Kidney (tissue), 14 donors: ENCODE data around the gene CHTF8. TPM values are rescaled to one million over a fixed set of nuclear protein-coding genes. Genes with fewer than 3 reads are reported as not detected.

ENCODE experiments used
- DNase-seq, 5 donors: peaks; one replicate each; pipeline ENCODE4 v3.0.0-alpha.2; 2013 to 2020
- FAIRE-seq: peaks from 2 replicates; lab custom pipeline; 2012; peaks lifted over from hg19 to GRCh38; lab: Jason Lieb, UNC
- H3K27ac ChIP-seq, 2 donors: one replicate each; pipeline ENCODE4 v1.7.0; 2013; ENCODE audit warnings: low read depth in 2 of 2, low read length in 2 of 2, inconsistent platforms in 1 of 2
- H3K27me3 ChIP-seq: one replicate; pipeline ENCODE4 v1.7.1; 2013; ENCODE audit warnings: low read length, inconsistent platforms; ENCODE audit not compliant: control insufficient read depth, insufficient read depth
- H3K36me3 ChIP-seq, 3 donors: one replicate each; pipeline versions ENCODE4 v1.7.0 to v1.7.1; 2013; ENCODE audit warnings: low read length in 3 of 3, control low read depth in 1 of 3, inconsistent platforms in 1 of 3; ENCODE audit not compliant: insufficient read depth in 3 of 3, control insufficient read depth in 2 of 3
- H3K4me1 ChIP-seq, 3 donors: one replicate each; pipeline versions ENCODE4 v1.7.0 to v1.7.1; 2013; ENCODE audit warnings: low read length in 3 of 3, inconsistent platforms in 1 of 3, low read depth in 1 of 3; ENCODE audit not compliant: control insufficient read depth in 2 of 3, insufficient read depth in 2 of 3
- H3K4me3 ChIP-seq, 3 donors: one replicate each; pipeline versions ENCODE4 v1.7.0 to v1.8.1; 2013; ENCODE audit warnings: low read length in 3 of 3, control low read depth in 1 of 3, inconsistent platforms in 1 of 3
- H3K9ac ChIP-seq, 3 donors: one replicate each; pipeline versions ENCODE4 v1.7.0 to v1.7.1; 2013; ENCODE audit warnings: low read length in 3 of 3, control low read depth in 1 of 3, inconsistent platforms in 1 of 3
- H3K9me3 ChIP-seq, 3 donors: one replicate each; pipeline versions ENCODE4 v1.7.0 to v1.7.1; 2013; ENCODE audit warnings: low read length in 3 of 3, control low read depth in 1 of 3, inconsistent platforms in 1 of 3; ENCODE audit not compliant: control insufficient read depth in 2 of 3, insufficient read depth in 1 of 3
- CTCF ChIP-seq: IDR thresholded peaks from 3 replicates; pipeline ENCODE4 v1.5.1; 2012; ENCODE audit warnings: mild to moderate bottlenecking, moderate library complexity, borderline replicate concordance; ENCODE audit not compliant: insufficient read depth; ENCODE audit errors: extremely low read depth
- intact Hi-C: fragments of 100-400 bp; cut with DNase I; formaldehyde crosslinking; loops from one replicate; pipeline ENCODE4 v1.11.1; 2022
- polyA plus RNA-seq: library from polyadenylated mRNA; stranded (reverse); fragments of 350-450 nt; fragmentation: Illumina TruSeq; extraction: RNeasy Lipid Tissue Mini Kit (QIAGEN cat#74804); gene quantifications from one replicate; pipeline ENCODE4 v1.2.3, GENCODE V29; 2014; ENCODE audit warnings: low read depth, low replicate concordance; ENCODE audit not compliant: insufficient read depth
- total RNA-seq: library from RNA; stranded (reverse); fragmentation: NEBNext Ultra II Directional; extraction: Animal tissue kit (Norgen Biotek cat#: 25700); gene quantifications from one replicate; pipeline ENCODE4 v1.2.1, GENCODE V29; 2021
- donor health status: control.
- donor health status: control.
- donor health status: control.
- donor health status: control.
- donor health status: control.
- donor health status: DM: yes; HTN: yes; CAD: no.
- donor health status: Normal renal cell carcinoma (clear cell type).

Gene CHTF8
- total and polyA plus RNA-seq, 2 donors from 2014 or later, result 124 to 163 TPM

GRCh38 chr16:69083306-69083941 is 49.0 kb downstream of the CHTF8 start:
- H3K36me3 ChIP-seq, result no peaks in the 10 kb centered on the region
- H3K9me3 ChIP-seq, result no peaks in the 10 kb centered on the region
- no peak overlapping the region for H3K9ac ChIP-seq
- TF ChIP-seq CTCF, result peak; percentile 34
- FAIRE-seq, result no peak
- intact Hi-C loops, result no loop called here
- H3K27me3 ChIP-seq, result no peaks in the 10 kb centered on the region
- H3K4me3 ChIP-seq, result no peak overlapping the region
- no peak for DNase-seq
- H3K4me1 ChIP-seq, result peaks cover 0 to 2% (median 0%) of the 10 kb centered on the region in 3 donors
- H3K27ac ChIP-seq, result no peak overlapping the region

GRCh38 chr16:69079697-69080096 is 52.7 kb downstream of the CHTF8 start:
- intact Hi-C loops, result no loop called here
- H3K4me3 ChIP-seq, result no peak overlapping the region
- no peak for TF ChIP-seq CTCF
- H3K36me3 ChIP-seq, result no peaks in the 10 kb centered on the region
- H3K27ac ChIP-seq, result no peak overlapping the region
- no peaks in the 10 kb centered on the region for H3K9me3 ChIP-seq
- FAIRE-seq (no peak), DNase-seq (no peak)
- H3K4me1 ChIP-seq, result peaks cover 0 to 3% (median 0%) of the 10 kb centered on the region in 3 donors
- H3K27me3 ChIP-seq, result no peaks in the 10 kb centered on the region
- H3K9ac ChIP-seq, result no peak overlapping the region

GRCh38 chr16:69078073-69078472 is 54.3 kb downstream of the CHTF8 start:
- Histone ChIP-seq H3K27ac (no peak overlapping the region), H3K36me3 (no peaks in the 10 kb centered on the region), H3K4me1 (peaks cover 0 to 3% (median 0%) of the 10 kb centered on the region in 3 donors), H3K27me3 (no peaks in the 10 kb centered on the region), H3K9ac (no peak overlapping the region), H3K9me3 (no peaks in the 10 kb centered on the region), H3K4me3 (no peak overlapping the region)
- intact Hi-C loops, result no loop called here
- DNase-seq, result peak in 1 of 5 donors; percentile 12
- no peak for FAIRE-seq
- no peak for TF ChIP-seq CTCF
